Type B pancreatic cell (in vitro differentiated cells): Measurements from ENCODE around the gene MMEL1. TPM values are rescaled to one million over a fixed set of nuclear protein-coding genes. Genes with fewer than 3 reads are reported as not detected.

Source experiments
- total RNA-seq: library from RNA; stranded (reverse); gene quantifications from 2 replicates; pipeline ENCODE4 v1.2.1, GENCODE V29; 2021; ENCODE audit warnings: low replicate concordance

Gene MMEL1
- total RNA-seq, 1 donor from 2014 or later: 1.1 TPM

Other genes with a start within 250 kb of the MMEL1 start
- gene MORN1, start 241.5 kb downstream of the MMEL1 start, total RNA-seq: 17.7 and 27.5 TPM in 2 replicates
- 126 and 174 TPM in 2 replicates for gene RER1, start 241.2 kb downstream of the MMEL1 start, total RNA-seq
- gene PEX10, start 220.5 kb downstream of the MMEL1 start, total RNA-seq: 26.7 and 27.3 TPM in 2 replicates
- 0.67 and 0.82 TPM in 2 replicates for gene PLCH2, start 156.7 kb downstream of the MMEL1 start, total RNA-seq
- gene PANK4, start 106.4 kb downstream of the MMEL1 start, total RNA-seq: 36.4 and 49.1 TPM in 2 replicates
- 4.5 and 5.1 TPM in 2 replicates for gene HES5, start 102.8 kb downstream of the MMEL1 start, total RNA-seq
- 4.2 and 8.5 TPM in 2 replicates for gene TNFRSF14, start 76.6 kb downstream of the MMEL1 start, total RNA-seq
- 33.7 and 40.3 TPM in 2 replicates for gene PRXL2B, start 46.2 kb downstream of the MMEL1 start, total RNA-seq
- 1.6 and 3.1 TPM in 2 replicates for gene TTC34, start 168.7 kb upstream of the MMEL1 start, total RNA-seq